H1 (cell line): ENCODE results near the gene TAOK1. TPM values are rescaled to one million over a fixed set of nuclear protein-coding genes. Genes with fewer than 3 reads are reported as not detected.

Experiments
- ASH2L ChIP-seq: fragments of 200-600, 300-600 bp; sonication (generic); IDR thresholded peaks from one replicate; pipeline ENCODE4 v1.7.1; 2017; ENCODE audit warnings: low read length
- CEBPB ChIP-seq: IDR thresholded peaks from 2 replicates; pipeline ENCODE4 v1.6.1; 2012; ENCODE audit warnings: low read depth, low read length
- CHD1 ChIP-seq: IDR thresholded peaks from 2 replicates; pipeline ENCODE4 v1.6.1; 2012; ENCODE audit warnings: low read depth, low read length, improper control_type of control experiment
- CHD7 ChIP-seq: fragments of 300-600 bp; sonication (generic); IDR thresholded peaks from 2 replicates; pipeline ENCODE4 v1.7.1; 2012; ENCODE audit warnings: low read length, moderate library complexity, mild to moderate bottlenecking, inconsistent platforms; ENCODE audit not compliant: insufficient replicate concordance
- EZH2 ChIP-seq: fragments of 200-600 bp; sonication (generic); IDR thresholded peaks from 2 replicates; pipeline ENCODE4 v1.7.1; 2012; ENCODE audit warnings: low read depth, mild to moderate bottlenecking, moderate library complexity, low read length, inconsistent platforms; ENCODE audit not compliant: severe bottlenecking
- SAP30 ChIP-seq: fragments of 300-600 bp; sonication (generic); IDR thresholded peaks from 2 replicates; pipeline ENCODE4 v1.7.1; 2012; ENCODE audit warnings: low read length, moderate library complexity, mild to moderate bottlenecking, inconsistent platforms; ENCODE audit not compliant: insufficient read depth, insufficient replicate concordance
- TAF7 ChIP-seq: optimal IDR thresholded peaks from 2 replicates; pipeline ENCODE3; 2011; ENCODE audit warnings: low read depth, mild to moderate bottlenecking, inconsistent platforms, low read length, moderate library complexity, borderline replicate concordance
- TCF12 ChIP-seq: IDR thresholded peaks from 2 replicates; pipeline ENCODE4 v1.6.1; 2011; ENCODE audit warnings: low read depth, mild to moderate bottlenecking, low read length
- polyA plus RNA-seq, 7 experiments: library from polyadenylated mRNA; depleted of rRNA in 3 of 7; stranded (reverse) in 5 of 7; unstranded in 2 of 7; fragments of >200 nt in 5 of 7; fragments of 200-250 nt in 2 of 7; gene quantifications; 1 replicate in 5 of 7; 2 replicates in 1 of 7; 4 replicates in 1 of 7; pipeline versions ENCODE4 v1.2.1 to v1.2.3, GENCODE V29; 2011 to 2013; ENCODE audit warnings: missing spikeins in 2 of 7, mixed read lengths in 2 of 7
- total RNA-seq: library from RNA; stranded (reverse); fragmentation: NEBNext Ultra II Directional; extraction: Animal tissue kit (Norgen Biotek cat#: 25700); gene quantifications from 2 replicates; pipeline ENCODE4 v1.2.1, GENCODE V29; 2021

Gene TAOK1
- total and polyA plus RNA-seq, 2 of the 8 experiments (the other 6 are each of a cell fraction or from before 2014, with no cell fraction given): 12.2 to 90.6 TPM

DNA sequence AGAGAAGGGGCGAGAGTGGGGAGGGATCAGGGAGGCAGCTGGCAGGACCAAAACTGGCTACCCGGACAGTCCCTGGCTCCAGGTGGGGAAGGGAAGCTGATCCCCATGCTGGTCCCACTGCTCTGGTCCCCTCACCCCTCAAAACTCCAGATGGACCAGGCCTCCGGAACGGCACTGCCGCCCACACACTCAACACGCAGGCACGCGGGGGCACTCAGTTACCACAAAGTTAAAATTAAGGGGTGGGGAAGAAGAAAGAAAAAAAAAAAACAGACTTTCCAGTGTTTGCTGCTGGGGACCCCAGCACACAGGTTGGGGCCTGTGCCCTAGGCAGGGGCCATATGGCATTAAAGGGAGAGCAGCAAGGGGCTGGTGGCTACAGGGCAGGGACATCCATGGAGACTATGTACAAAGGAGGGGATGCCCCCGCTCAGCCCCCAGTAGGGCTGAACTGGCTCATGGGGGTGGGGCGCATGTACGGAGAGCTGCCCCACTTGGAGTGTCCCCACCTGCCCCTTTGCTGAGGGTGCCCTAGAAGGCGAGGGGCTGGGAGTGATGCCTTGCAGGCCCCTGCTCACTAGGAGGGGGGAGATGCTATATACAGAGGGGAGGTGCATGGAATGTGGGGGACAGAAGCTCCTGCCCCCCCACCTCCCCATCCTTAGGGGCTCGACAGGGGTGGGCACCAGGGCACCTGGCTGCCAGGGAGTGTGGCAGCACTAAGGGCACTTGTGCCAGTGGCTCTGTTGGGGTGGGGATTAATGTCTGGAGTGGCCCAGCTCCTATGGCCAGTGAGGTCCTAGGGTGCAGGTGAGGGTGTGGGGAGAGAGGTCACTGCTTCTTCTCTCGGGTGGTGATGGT is 183.9 kb downstream of the TAOK1 start (continued):
- TF ChIP-seq TAF7: no peak
- TF ChIP-seq TCF12: no peak
- TF ChIP-seq SAP30: no peak
- no peak for TF ChIP-seq CHD7
- TF ChIP-seq CEBPB: no peak
- no peak for TF ChIP-seq CHD1
- TF ChIP-seq ASH2L: no peak
- no peak for TF ChIP-seq EZH2
